ENCODE data around the gene ACAD11. TPM values are rescaled to one million over a fixed set of nuclear protein-coding genes. Genes with fewer than 3 reads are reported as not detected.

ACAD11 gene
- total RNA-seq, 1 donor from 2014 or later: 45.2 TPM

- H3K4me2 ChIP-seq: no peak overlapping the region
- no peaks in the 10 kb centered on the region for H3K27me3 Mint-ChIP-seq (ENCODE audit: insufficient read depth, low read depth)
Measured at GRCh38 chr3:132635052-132635451, 24.6 kb downstream of the ACAD11 start.

GRCh38 chr3:132630612-132631011 lies 29.0 kb downstream of the ACAD11 start:
- peaks cover 10% of the 10 kb centered on the region for H3K36me3 Mint-ChIP-seq
- no peaks in the 10 kb centered on the region for H3K27me3 Mint-ChIP-seq (ENCODE audit: insufficient read depth, low read depth)
- no peaks in the 10 kb centered on the region for H4K20me1 ChIP-seq (ENCODE audit: low read depth)
- H3F3A ChIP-seq (ENCODE audit: low read depth): no peaks in the 10 kb centered on the region
- H3K79me2 ChIP-seq (ENCODE audit: low read depth): no peaks in the 10 kb centered on the region
- no peaks in the 10 kb centered on the region for H3K9me3 ChIP-seq (ENCODE audit: low read depth)
- no peaks in the 10 kb centered on the region for H3K4me1 ChIP-seq
- no peak overlapping the region for H3K9ac ChIP-seq
- no peaks in the 10 kb centered on the region for H3K4me1 Mint-ChIP-seq
- H3K4me3 ChIP-seq: no peak overlapping the region
- no peak for DNase-seq (ENCODE audit: low spot score)
- H3K27ac ChIP-seq: no peak overlapping the region
- no peaks in the 10 kb centered on the region for H3K27me3 ChIP-seq
- no peak overlapping the region for H3K27ac Mint-ChIP-seq
- H3K9me3 Mint-ChIP-seq: no peaks in the 10 kb centered on the region
- no peak for TF ChIP-seq CTCF (IDR thresholded peaks at IDR 0.05)
- TF ChIP-seq EZH2 (IDR thresholded peaks at IDR 0.05): no peak
- TF ChIP-seq EZH2phosphoT487 (IDR thresholded peaks at IDR 0.05): no peak
- H3K4me3 Mint-ChIP-seq: no peak overlapping the region
- H3K4me2 ChIP-seq: no peak overlapping the region
- H2AFZ ChIP-seq (replicated peaks): no peak overlapping the region
- H3K36me3 ChIP-seq: peaks cover 10% of the 10 kb centered on the region

More at GRCh38 chr3:132635052-132635451, 24.6 kb downstream of the ACAD11 start:
- no peak overlapping the region for H3K27ac ChIP-seq
- no peak for TF ChIP-seq EZH2 (IDR thresholded peaks at IDR 0.05)
- TF ChIP-seq CTCF (IDR thresholded peaks at IDR 0.05): no peak
- no peak for TF ChIP-seq EZH2phosphoT487 (IDR thresholded peaks at IDR 0.05)
- H2AFZ ChIP-seq (replicated peaks): no peak overlapping the region
- H3K79me2 ChIP-seq (ENCODE audit: low read depth): no peaks in the 10 kb centered on the region
- no peak overlapping the region for H3K4me3 Mint-ChIP-seq
- H3K4me3 ChIP-seq: no peak overlapping the region
- H3K9ac ChIP-seq: no peak overlapping the region
- H3K36me3 Mint-ChIP-seq: peaks cover 10% of the 10 kb centered on the region
- no peaks in the 10 kb centered on the region for H3K9me3 Mint-ChIP-seq
- DNase-seq (ENCODE audit: low spot score): no peak
- H3K4me1 Mint-ChIP-seq: no peaks in the 10 kb centered on the region
- H3K36me3 ChIP-seq: peaks cover 5% of the 10 kb centered on the region
- H4K20me1 ChIP-seq (ENCODE audit: low read depth): no peaks in the 10 kb centered on the region
- H3K27me3 ChIP-seq: no peaks in the 10 kb centered on the region
- no peak overlapping the region for H3K27ac Mint-ChIP-seq
- H3F3A ChIP-seq (ENCODE audit: low read depth): no peaks in the 10 kb centered on the region
- H3K4me1 ChIP-seq: peaks cover 6% of the 10 kb centered on the region
- no peaks in the 10 kb centered on the region for H3K9me3 ChIP-seq (ENCODE audit: low read depth)

DNA sequence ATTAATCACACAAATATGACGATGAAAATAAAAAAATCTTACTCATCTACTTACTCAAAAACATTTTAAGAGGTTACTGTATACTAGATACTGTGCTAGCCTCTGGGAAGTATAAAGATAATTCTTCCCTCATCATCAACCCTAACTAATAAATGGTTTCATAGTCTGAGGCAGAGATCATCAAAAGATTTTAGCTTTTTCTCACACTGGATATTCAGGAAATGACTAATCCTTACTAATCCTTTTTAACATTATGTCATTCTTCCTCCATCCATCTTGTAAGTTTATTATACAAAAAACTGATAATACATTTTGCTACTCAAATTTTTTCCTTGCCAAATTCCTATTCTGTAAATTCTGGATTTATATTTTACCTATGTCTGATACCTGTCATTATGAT lies 29.7 kb downstream of the ACAD11 start:
- Histone ChIP-seq H3K27me3 (no peaks in the 10 kb centered on the region), H3K4me2 (no peak overlapping the region), H3K4me1 (no peaks in the 10 kb centered on the region), H3K27ac (no peak overlapping the region), H3K36me3 (peaks cover 10% of the 10 kb centered on the region), H4K20me1 (ENCODE audit: low read depth) (no peaks in the 10 kb centered on the region), H3K79me2 (ENCODE audit: low read depth) (no peaks in the 10 kb centered on the region), H3K9me3 (ENCODE audit: low read depth) (no peaks in the 10 kb centered on the region), H3K4me3 (no peak overlapping the region), H3F3A (ENCODE audit: low read depth) (no peaks in the 10 kb centered on the region), H2AFZ (replicated peaks) (no peak overlapping the region), H3K9ac (no peak overlapping the region)
- Mint-ChIP-seq H3K27me3 (ENCODE audit: insufficient read depth, low read depth) (no peaks in the 10 kb centered on the region), H3K4me3 (no peak overlapping the region), H3K36me3 (peaks cover 6% of the 10 kb centered on the region), H3K27ac (no peak overlapping the region), H3K9me3 (no peaks in the 10 kb centered on the region), H3K4me1 (no peaks in the 10 kb centered on the region)
- DNase-seq (ENCODE audit: low spot score): no peak
- TF ChIP-seq EZH2 (IDR thresholded peaks at IDR 0.05) (no peak), EZH2phosphoT487 (IDR thresholded peaks at IDR 0.05) (no peak), CTCF (IDR thresholded peaks at IDR 0.05) (no peak)
